K562 (cell line): Measurements from ENCODE around the gene ACER1. TPM values are rescaled to one million over a fixed set of nuclear protein-coding genes. Genes with fewer than 3 reads are reported as not detected.

ENCODE experiments used
- ATAC-seq: fragments of 200-7000 bp; cut with Tn5 transposase; 3 replicates; pipeline ENCODE4 v1.9.1; 2020; ENCODE audit warnings: moderate library complexity
- BruUV-seq: library from RNA; stranded (reverse); fragments of 400-500 nt; replicated peaks from 2 replicates; lab custom pipeline; 2021; lab: Mats Ljungman, UMichigan
- CTCF ChIA-PET: fragments of 300-600 bp; formaldehyde crosslinking; extraction: SDS; loops from one replicate; lab custom pipeline; 2021; ENCODE audit warnings: low intra/inter-chr PET ratio; lab: Yijun Ruan, JAX
- POLR2A ChIA-PET: fragments of 300-600, 350-650 bp; sonication (Branson Sonifier 250); formaldehyde crosslinking; extraction: SDS; loops from one replicate; lab custom pipeline; 2021; ENCODE audit warnings: antibody characterized with exemption, inconsistent platforms; lab: Yijun Ruan, JAX
- DNase-seq, 4 experiments: peaks; one replicate each; pipeline versions ENCODE4 v3.0.0 to v3.0.0-alpha.2; 2011 to 2018; ENCODE audit warnings: low spot score in 3 of 4, mixed read lengths in 3 of 4; ENCODE audit errors: extremely low read depth in 1 of 4
- FAIRE-seq: peaks from 2 replicates; lab custom pipeline; 2011; peaks lifted over from hg19 to GRCh38; lab: Jason Lieb, UNC
- H2AFZ ChIP-seq: 2 replicates; pipeline ENCODE4 v1.6.0; 2011; ENCODE audit warnings: low read depth, low read length, control low read depth, inconsistent platforms
- H3K27ac ChIP-seq: fragments of 200-600 bp; 3 replicates; pipeline ENCODE4 v1.8.0; 2011; ENCODE audit warnings: low read depth, mild to moderate bottlenecking, control low read depth, inconsistent platforms, low read length, moderate library complexity, mixed read lengths; ENCODE audit errors: extremely low read depth
- H3K27me3 ChIP-seq, 2 experiments: fragments of 300-600 bp in 1 of 2; 2 replicates in 1 of 2; 3 replicates in 1 of 2; pipeline versions ENCODE4 v1.6.0 to v1.8.0; 2011; ENCODE audit warnings: inconsistent platforms in 2 of 2, low read length in 2 of 2, mild to moderate bottlenecking in 1 of 2, mixed read lengths in 1 of 2, moderate library complexity in 1 of 2; ENCODE audit not compliant: control insufficient read depth in 2 of 2, insufficient read depth in 2 of 2
- H3K36me3 ChIP-seq: fragments of 300-600 bp; 3 replicates; pipeline ENCODE4 v1.8.0; 2011; ENCODE audit warnings: mild to moderate bottlenecking, low read length, inconsistent platforms; ENCODE audit not compliant: control insufficient read depth, insufficient read depth
- H3K4me1 ChIP-seq, 2 experiments: fragments of 200-600 bp in 1 of 2; replicated peaks in 1 of 2; 2 replicates in 1 of 2; 3 replicates in 1 of 2; pipeline versions ENCODE4 v1.5.1 to v1.8.0; 2011; ENCODE audit warnings: inconsistent platforms in 2 of 2, low read length in 2 of 2, mild to moderate bottlenecking in 1 of 2, mixed read lengths in 1 of 2, moderate library complexity in 1 of 2; ENCODE audit not compliant: control insufficient read depth in 2 of 2, insufficient read depth in 2 of 2
- H3K4me2 ChIP-seq: 2 replicates; pipeline ENCODE4 v1.6.1; 2011; ENCODE audit warnings: low read length, control low read depth, inconsistent platforms, mixed read lengths; ENCODE audit not compliant: insufficient read depth
- H3K4me3 ChIP-seq: fragments of 200-600 bp; sonication (generic), shearing (Covaris generic); 2 replicates; pipeline ENCODE4 v1.5.1; 2016; ENCODE audit warnings: control low read depth, inconsistent platforms
- H3K79me2 ChIP-seq: fragments of 200-600 bp; 3 replicates; pipeline ENCODE4 v1.8.0; 2011; ENCODE audit warnings: low read length, inconsistent platforms; ENCODE audit not compliant: control insufficient read depth, insufficient read depth
- H3K9ac ChIP-seq, 2 experiments: 2 replicates each; pipeline versions ENCODE4 v1.6.0 to v1.6.1; 2011; ENCODE audit warnings: low read depth in 2 of 2, low read length in 2 of 2, control low read depth in 1 of 2, inconsistent platforms in 1 of 2, mild to moderate bottlenecking in 1 of 2, mixed read lengths in 1 of 2; ENCODE audit not compliant: insufficient read depth in 1 of 2
- H3K9me1 ChIP-seq: one replicate; pipeline ENCODE4 v1.6.0; 2011; ENCODE audit warnings: inconsistent platforms, mild to moderate bottlenecking, low read length, moderate library complexity; ENCODE audit not compliant: control insufficient read depth, insufficient read depth
- H3K9me3 ChIP-seq: replicated peaks from 2 replicates; pipeline ENCODE4 v1.5.1; 2011; ENCODE audit warnings: low read depth, low read length, inconsistent platforms; ENCODE audit not compliant: control insufficient read depth, insufficient read depth
- H4K20me1 ChIP-seq: replicated peaks from 2 replicates; pipeline ENCODE4 v1.6.1; 2011; ENCODE audit warnings: low read length, inconsistent platforms, mixed read lengths; ENCODE audit not compliant: control insufficient read depth, insufficient read depth
- HLTF ChIP-seq: fragments of 450-650 bp; IDR thresholded peaks from 2 replicates; pipeline ENCODE4 v1.6.1; 2016
- HMG20B ChIP-seq: fragments of 250-450 bp; sonication (Bioruptor Pico); IDR thresholded peaks from 2 replicates; pipeline ENCODE4 v1.5.0; 2021; ENCODE audit warnings: mild to moderate bottlenecking
- IFI16 ChIP-seq: fragments of 250-450 bp; sonication (Bioruptor Pico); IDR thresholded peaks from 2 replicates; pipeline ENCODE4 v2.1.2; 2022; ENCODE audit warnings: mild to moderate bottlenecking, inconsistent platforms
- MTA3 ChIP-seq: fragments of 450-650 bp; formaldehyde crosslinking; IDR thresholded peaks from 2 replicates; pipeline ENCODE4 v1.6.1; 2017; ENCODE audit warnings: mild to moderate bottlenecking, borderline replicate concordance
- MXD1 ChIP-seq: fragments of 250-450 bp; sonication (Bioruptor Pico); IDR thresholded peaks from 2 replicates; pipeline ENCODE4 v1.8.0; 2021; ENCODE audit warnings: borderline replicate concordance, mild to moderate bottlenecking, moderate library complexity; ENCODE audit not compliant: poor library complexity, severe bottlenecking
- NCOA1 ChIP-seq: fragments of 450-650 bp; IDR thresholded peaks from 2 replicates; pipeline ENCODE4 v1.6.1; 2016; ENCODE audit warnings: low read depth
- NFIC ChIP-seq: fragments of 450-650 bp; IDR thresholded peaks from 2 replicates; pipeline ENCODE4 v1.6.1; 2017; ENCODE audit warnings: mild to moderate bottlenecking, inconsistent platforms
- POU5F1 ChIP-seq: fragments of 150-350 bp; IDR thresholded peaks from 2 replicates; pipeline ENCODE4 v1.6.1; 2014; ENCODE audit warnings: borderline replicate concordance, low read length, low read depth, mild to moderate bottlenecking; ENCODE audit not compliant: partially characterized antibody
- PRMT5 ChIP-seq: sonication (generic); formaldehyde crosslinking; IDR thresholded peaks from 2 replicates; pipeline ENCODE4 v1.5.0; 2020; ENCODE audit warnings: missing genetic modification reagents
- TCF7 ChIP-seq: sonication (generic); IDR thresholded peaks from 2 replicates; pipeline ENCODE4 v1.6.1; 2016; ENCODE audit warnings: antibody characterized with exemption, borderline replicate concordance
- TRIM24 ChIP-seq, 2 experiments: fragments of 450-650 bp; IDR thresholded peaks; 2 replicates each; pipeline ENCODE4 v1.6.1; 2016
- ZFX ChIP-seq: sonication (generic); formaldehyde crosslinking; IDR thresholded peaks from 2 replicates; pipeline ENCODE4 v1.8.0; 2022; ENCODE audit warnings: mild to moderate bottlenecking, missing genetic modification reagents, moderate library complexity
- ZKSCAN3 ChIP-seq: fragments of 250-450 bp; sonication (Bioruptor Pico); IDR thresholded peaks from 2 replicates; pipeline ENCODE4 v1.4.0; 2020
- ZNF695 ChIP-seq: fragments of 450-650 bp; formaldehyde crosslinking; IDR thresholded peaks from 2 replicates; pipeline ENCODE4 v1.4.0; 2020; ENCODE audit warnings: mild to moderate bottlenecking, moderate library complexity
- ZNF778 ChIP-seq: fragments of 450-650 bp; formaldehyde crosslinking; IDR thresholded peaks from 2 replicates; pipeline ENCODE4 v1.4.0; 2020; ENCODE audit warnings: mild to moderate bottlenecking, moderate library complexity
- WGBS: fragments of 100-300 bp; shearing (Covaris generic); methylation state at CpG from one replicate; pipeline ENCODE4 v1.1.6; 2016; ENCODE audit warnings: low coverage, mixed read lengths; ENCODE audit not compliant: insufficient coverage; ENCODE audit errors: missing lambda C conversion rate; 5-methylcytosine and 5-hydroxymethylcytosine counted together
- in situ Hi-C: fragments of 300-500 bp; cut with MboI; formaldehyde crosslinking; loops from 4 replicates; pipeline ENCODE4 v1.15.0; 2018; ENCODE audit warnings: inconsistent platforms, mixed read lengths
- intact Hi-C: fragments of 100-400 bp; cut with micrococcal nuclease; formaldehyde crosslinking; loops from 2 replicates; pipeline ENCODE4 v1.14.2; 2022
- polyA plus RNA-seq, 8 experiments: library from polyadenylated mRNA; depleted of rRNA in 4 of 8; stranded (reverse) in 5 of 8; unstranded in 3 of 8; fragments of >200 nt; fragmentation: Nextera tagmentation in 2 of 8; fragmentation: Illumina TruSeq in 1 of 8; extraction: Ambion mirVana in 2 of 8; extraction: Trizol in 1 of 8; gene quantifications; 2 replicates each; pipeline versions ENCODE4 v1.2.1 to v1.2.3, GENCODE V29; 2011 to 2014; ENCODE audit warnings: inconsistent platforms in 1 of 8, missing spikeins in 1 of 8
- total RNA-seq, 7 experiments: library from RNA; depleted of rRNA in 6 of 7; stranded (reverse); fragments of >200 nt in 6 of 7; fragmentation: Illumina TruSeq in 2 of 7; extraction: Trizol in 2 of 7; gene quantifications; 2 replicates each; pipeline versions ENCODE4 v1.2.1 to v1.2.3, GENCODE V29; 2011 to 2021; ENCODE audit warnings: low replicate concordance in 1 of 7
- TF ChIP-seq, protein P1 (sequence below), 2 experiments: fragments of 450-650 bp; IDR thresholded peaks; 2 replicates each; pipeline ENCODE4 v1.6.1; 2016
- TF ChIP-seq, protein P2 (sequence below): fragments of 450-650 bp; IDR thresholded peaks from 2 replicates; pipeline ENCODE4 v1.7.0; 2016; ENCODE audit warnings: borderline replicate concordance
- TF ChIP-seq, protein P3 (sequence below), 2 experiments: IDR thresholded peaks; 2 replicates each; pipeline ENCODE4 v1.6.1; 2011; ENCODE audit warnings: borderline replicate concordance in 1 of 2, control low read depth in 1 of 2, low read depth in 1 of 2, low read length in 1 of 2, mild to moderate bottlenecking in 1 of 2, mixed read lengths in 1 of 2, moderate library complexity in 1 of 2; ENCODE audit not compliant: insufficient read depth in 1 of 2, insufficient read length in 1 of 2, poor library complexity in 1 of 2, severe bottlenecking in 1 of 2; ENCODE audit errors: extremely low read depth in 1 of 2

Gene ACER1
- total and polyA plus RNA-seq, 9 of the 15 experiments (the other 6 are each of a cell fraction or from before 2014, with no cell fraction given) = not detected

GRCh38 chr19:6292006-6292405 lies 41.4 kb downstream of the ACER1 start (continued):
- TF ChIP-seq, protein P1, sequence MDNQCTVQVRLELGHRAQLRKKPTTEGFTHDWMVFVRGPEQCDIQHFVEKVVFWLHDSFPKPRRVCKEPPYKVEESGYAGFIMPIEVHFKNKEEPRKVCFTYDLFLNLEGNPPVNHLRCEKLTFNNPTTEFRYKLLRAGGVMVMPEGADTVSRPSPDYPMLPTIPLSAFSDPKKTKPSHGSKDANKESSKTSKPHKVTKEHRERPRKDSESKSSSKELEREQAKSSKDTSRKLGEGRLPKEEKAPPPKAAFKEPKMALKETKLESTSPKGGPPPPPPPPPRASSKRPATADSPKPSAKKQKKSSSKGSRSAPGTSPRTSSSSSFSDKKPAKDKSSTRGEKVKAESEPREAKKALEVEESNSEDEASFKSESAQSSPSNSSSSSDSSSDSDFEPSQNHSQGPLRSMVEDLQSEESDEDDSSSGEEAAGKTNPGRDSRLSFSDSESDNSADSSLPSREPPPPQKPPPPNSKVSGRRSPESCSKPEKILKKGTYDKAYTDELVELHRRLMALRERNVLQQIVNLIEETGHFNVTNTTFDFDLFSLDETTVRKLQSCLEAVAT (IDR thresholded peaks at IDR 0.05) = 0 out of 4 replicates have a peak, but pooled peaks of 1 of the 2 experiments have one; percentile 35
- TF ChIP-seq, protein P2, sequence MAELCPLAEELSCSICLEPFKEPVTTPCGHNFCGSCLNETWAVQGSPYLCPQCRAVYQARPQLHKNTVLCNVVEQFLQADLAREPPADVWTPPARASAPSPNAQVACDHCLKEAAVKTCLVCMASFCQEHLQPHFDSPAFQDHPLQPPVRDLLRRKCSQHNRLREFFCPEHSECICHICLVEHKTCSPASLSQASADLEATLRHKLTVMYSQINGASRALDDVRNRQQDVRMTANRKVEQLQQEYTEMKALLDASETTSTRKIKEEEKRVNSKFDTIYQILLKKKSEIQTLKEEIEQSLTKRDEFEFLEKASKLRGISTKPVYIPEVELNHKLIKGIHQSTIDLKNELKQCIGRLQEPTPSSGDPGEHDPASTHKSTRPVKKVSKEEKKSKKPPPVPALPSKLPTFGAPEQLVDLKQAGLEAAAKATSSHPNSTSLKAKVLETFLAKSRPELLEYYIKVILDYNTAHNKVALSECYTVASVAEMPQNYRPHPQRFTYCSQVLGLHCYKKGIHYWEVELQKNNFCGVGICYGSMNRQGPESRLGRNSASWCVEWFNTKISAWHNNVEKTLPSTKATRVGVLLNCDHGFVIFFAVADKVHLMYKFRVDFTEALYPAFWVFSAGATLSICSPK = no peak
- no peak for TF ChIP-seq PRMT5
- peak; percentile 84; the same call in 1 of the 2 replicates for TF ChIP-seq MTA3
- TF ChIP-seq NCOA1 = no peak
- TF ChIP-seq HLTF = peak; percentile 99
- TF ChIP-seq HMG20B (CRISPR knock-in tag) = no peak
- TF ChIP-seq ZNF778 = no peak
- no peak for TF ChIP-seq IFI16
- TF ChIP-seq TRIM24 (IDR thresholded peaks at IDR 0.05) = peak in 1 of 2 experiments; percentile 76; a peak in 2 of 4 replicates

GRCh38 chr19:6288737-6289136 lies 44.7 kb downstream of the ACER1 start:
- intact Hi-C loops (no loop called here), in situ Hi-C loops (no loop called here)
- H3K4me3 ChIP-seq = no peak overlapping the region
- WGBS = 0% methylated on average over 1 of the region's 1 CpG
- H2AFZ ChIP-seq = no peak overlapping the region
- H3K9ac ChIP-seq = no peak overlapping the region
- ATAC-seq = no peak
- no peaks in the 10 kb centered on the region for H3K27me3 ChIP-seq
- no peak for DNase-seq
- TF ChIP-seq ZFX (CRISPR knock-in tag) = no peak
- TF ChIP-seq POU5F1 = no peak
- no peak for TF ChIP-seq TCF7
- TF ChIP-seq ZNF695 (CRISPR knock-in tag) = no peak
- TF ChIP-seq, protein P3, sequence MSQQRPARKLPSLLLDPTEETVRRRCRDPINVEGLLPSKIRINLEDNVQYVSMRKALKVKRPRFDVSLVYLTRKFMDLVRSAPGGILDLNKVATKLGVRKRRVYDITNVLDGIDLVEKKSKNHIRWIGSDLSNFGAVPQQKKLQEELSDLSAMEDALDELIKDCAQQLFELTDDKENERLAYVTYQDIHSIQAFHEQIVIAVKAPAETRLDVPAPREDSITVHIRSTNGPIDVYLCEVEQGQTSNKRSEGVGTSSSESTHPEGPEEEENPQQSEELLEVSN (IDR thresholded peaks at IDR 0.05; ENCODE audit: borderline replicate concordance in 1 of 2, extremely low read depth in 1 of 2, insufficient read depth in 1 of 2, insufficient read length in 1 of 2, low read depth in 1 of 2, low read length in 1 of 2, poor library complexity in 1 of 2, severe bottlenecking in 1 of 2) = no peak
- TF ChIP-seq NFIC = peak; percentile 58
- TF ChIP-seq ZKSCAN3 = no peak
- TF ChIP-seq MXD1 (CRISPR knock-in tag) = no peak
- no peaks in the 10 kb centered on the region for H3K4me1 ChIP-seq
- H3K79me2 ChIP-seq = no peaks in the 10 kb centered on the region
- H3K9me3 ChIP-seq = peaks cover 20% of the 10 kb centered on the region
- no TSS peak for BruUV-seq
- no peak overlapping the region for H3K27ac ChIP-seq
- no peak for FAIRE-seq
- H3K4me2 ChIP-seq = no peak overlapping the region
- H3K36me3 ChIP-seq = no peaks in the 10 kb centered on the region
- POLR2A ChIA-PET = no interaction called here
- CTCF ChIA-PET = no interaction called here
- H3K9me1 ChIP-seq = no peaks in the 10 kb centered on the region
- H4K20me1 ChIP-seq = no peaks in the 10 kb centered on the region
